Adrenal gland (tissue), 12 donors: ENCODE results near the gene LRRN2. TPM values are rescaled to one million over a fixed set of nuclear protein-coding genes. Genes with fewer than 3 reads are reported as not detected.

Experiments
- DNase-seq, 7 donors: peaks; one replicate each; pipeline ENCODE4 v3.0.0-alpha.2; 2019 to 2020
- H3K27ac ChIP-seq, 5 donors: fragments of 200-600 bp; sonication (generic) in 4 of 5; 1 replicate in 3 of 5; 2 replicates in 2 of 5; pipeline versions ENCODE4 v1.5.1 to v1.8.0; 2016 to 2020; ENCODE audit warnings: mild to moderate bottlenecking in 1 of 5
- H3K27me3 ChIP-seq: fragments of 200-600 bp; 2 replicates; pipeline ENCODE4 v1.8.0; 2021
- H3K36me3 ChIP-seq, 2 donors: fragments of 200-600 bp; replicated peaks in 1 of 2; 1 replicate in 1 of 2; 2 replicates in 1 of 2; pipeline versions ENCODE4 v1.5.1 to v1.8.0; 2018 to 2022
- H3K4me1 ChIP-seq, 2 donors: fragments of 200-600 bp; replicated peaks in 1 of 2; 1 replicate in 1 of 2; 2 replicates in 1 of 2; pipeline versions ENCODE4 v1.5.1 to v1.8.0; 2018 to 2021
- H3K4me3 ChIP-seq, 4 donors: fragments of 200-600 bp; sonication (generic) in 3 of 4; one replicate each; pipeline ENCODE4 v1.5.1; 2016 to 2018
- H3K9me3 ChIP-seq, 3 donors: fragments of 200-600 bp; sonication (generic) in 1 of 3; replicated peaks in 1 of 3; 1 replicate in 2 of 3; 2 replicates in 1 of 3; pipeline versions ENCODE4 v1.5.1 to v1.8.0; 2016 to 2021
- CTCF ChIP-seq, 6 experiments: fragments of 450-650 bp in 4 of 6; fragments of 200-600 bp in 2 of 6; sonication (generic) in 1 of 6; IDR thresholded peaks; 1 replicate in 5 of 6; 2 replicates in 1 of 6; pipeline versions ENCODE4 v1.5.1 to v1.8.0; 2016 to 2021; ENCODE audit warnings: antibody characterized with exemption in 6 of 6, mild to moderate bottlenecking in 2 of 6, moderate library complexity in 1 of 6
- POLR2A ChIP-seq, 2 donors: fragments of 450-650 bp; IDR thresholded peaks; one replicate each; pipeline ENCODE4 v1.6.1; 2017; ENCODE audit warnings: antibody characterized with exemption in 2 of 2, mild to moderate bottlenecking in 2 of 2, moderate library complexity in 1 of 2
- WGBS, 4 donors: extraction: QIAGEN DNeasy Blood & Tissue Kit in 2 of 4; methylation state at CpG; one replicate each; pipeline versions ENCODE4 v1.1.5 to v1.1.7; 2013 to 2017; 5-methylcytosine and 5-hydroxymethylcytosine counted together
- intact Hi-C, 2 donors: fragments of 100-400 bp; cut with DNase I; formaldehyde crosslinking; loops; one replicate each; pipeline versions ENCODE4 v1.14.1 to v1.15.0; 2022 to 2023
- polyA plus RNA-seq, 3 donors: library from polyadenylated mRNA; stranded (reverse); fragments of 200-250 nt in 2 of 3; fragments of 350-450 nt in 1 of 3; fragmentation: Illumina TruSeq in 1 of 3; extraction: RNeasy Lipid Tissue Mini Kit (QIAGEN cat#74804) in 1 of 3; gene quantifications; one replicate each; pipeline ENCODE4 v1.2.3, GENCODE V29; 2013 to 2014
- total RNA-seq, 9 donors: library from RNA; depleted of rRNA in 4 of 9; stranded (reverse); fragments of >200 nt in 4 of 9; fragments of 120-200 nt in 1 of 9; fragmentation: NEBNext Ultra II Directional in 1 of 9; extraction: Animal tissue kit (Norgen Biotek cat#: 25700) in 1 of 9; gene quantifications; one replicate each; pipeline versions ENCODE4 v1.1.0 to v1.2.4, GENCODE V29; 2013 to 2023
- donor health status: healthy with polysubstance abuse.
- donor health status: Bipolar disorder and iron deficiency.
- donor health status: DM: yes; HTN: yes; CAD: no.
- donor health status: DM: no; HTN: no; CAD: no.
- donor health status: DM: no; HTN: no; CAD: no.
- donor health status: DM: yes; HTN: yes; CAD: no.

Gene LRRN2
- total and polyA plus RNA-seq, 12 donors: 1.1 to 8.7 (median 3.2) TPM

GRCh38 chr1:204733289-204733688, 47.8 kb upstream of the LRRN2 start:
- Histone ChIP-seq H3K9me3 (no peaks in the 10 kb centered on the region), H3K27me3 (no peaks in the 10 kb centered on the region), H3K4me3 (no peak overlapping the region), H3K27ac (no peak overlapping the region), H3K36me3 (no peaks in the 10 kb centered on the region), H3K4me1 (no peaks in the 10 kb centered on the region)
- DNase-seq: no peak
- TF ChIP-seq CTCF (IDR thresholded peaks at IDR 0.05) (no peak), POLR2A (IDR thresholded peaks at IDR 0.05) (no peak)
- intact Hi-C loops: no loop called here
- WGBS, 4 donors: 62 to 85% (median 71%) methylated on average over 4 of the region's 4 CpGs

- Histone ChIP-seq H3K27ac (no peak overlapping the region), H3K4me1 (no peaks in the 10 kb centered on the region), H3K4me3 (no peak overlapping the region), H3K9me3 (no peaks in the 10 kb centered on the region), H3K36me3 (no peaks in the 10 kb centered on the region), H3K27me3 (no peaks in the 10 kb centered on the region)
- no peak for TF ChIP-seq CTCF (IDR thresholded peaks at IDR 0.05)
- TF ChIP-seq POLR2A (IDR thresholded peaks at IDR 0.05): no peak
- 89 to 90% (median 89%) methylated on average over 5 of the region's 5 CpGs for WGBS, 4 donors
- intact Hi-C loops: no loop called here
- DNase-seq: no peak
Observed at GRCh38 chr1:204731985-204732575, 46.5 kb upstream of the LRRN2 start.

- no peak for TF ChIP-seq CTCF (IDR thresholded peaks at IDR 0.05)
- no peak for TF ChIP-seq POLR2A (IDR thresholded peaks at IDR 0.05)
- Histone ChIP-seq H3K36me3 (no peaks in the 10 kb centered on the region), H3K4me3 (no peak overlapping the region), H3K27me3 (no peaks in the 10 kb centered on the region), H3K4me1 (no peaks in the 10 kb centered on the region), H3K9me3 (no peaks in the 10 kb centered on the region), H3K27ac (no peak overlapping the region)
- intact Hi-C loops: no loop called here
- DNase-seq: no peak
- WGBS, 4 donors: 56 to 75% (median 65%) methylated on average over 6 of the region's 6 CpGs
Observed at GRCh38 chr1:204731509-204731908, 46.0 kb upstream of the LRRN2 start.

- 65 to 75% (median 69%) methylated on average over 9 of the region's 9 CpGs for WGBS, 4 donors
- H3K27me3 ChIP-seq: no peaks in the 10 kb centered on the region
- no peak overlapping the region for H3K4me3 ChIP-seq
- intact Hi-C loops: no loop called here
- no peak overlapping the region for H3K27ac ChIP-seq
- H3K9me3 ChIP-seq: no peaks in the 10 kb centered on the region
- no peaks in the 10 kb centered on the region for H3K36me3 ChIP-seq
- TF ChIP-seq POLR2A (IDR thresholded peaks at IDR 0.05) (no peak), CTCF (IDR thresholded peaks at IDR 0.05) (no peak)
- no peaks in the 10 kb centered on the region for H3K4me1 ChIP-seq
- no peak for DNase-seq
Observed at GRCh38 chr1:204730826-204731459, 45.4 kb upstream of the LRRN2 start.
